ENCODE results near the gene PRDM16. TPM values are rescaled to one million over a fixed set of nuclear protein-coding genes. Genes with fewer than 3 reads are reported as not detected.

PRDM16 gene
- total RNA-seq, 1 experiment from 2014 or later = 1.6 TPM

- TF ChIP-seq, protein P1, sequence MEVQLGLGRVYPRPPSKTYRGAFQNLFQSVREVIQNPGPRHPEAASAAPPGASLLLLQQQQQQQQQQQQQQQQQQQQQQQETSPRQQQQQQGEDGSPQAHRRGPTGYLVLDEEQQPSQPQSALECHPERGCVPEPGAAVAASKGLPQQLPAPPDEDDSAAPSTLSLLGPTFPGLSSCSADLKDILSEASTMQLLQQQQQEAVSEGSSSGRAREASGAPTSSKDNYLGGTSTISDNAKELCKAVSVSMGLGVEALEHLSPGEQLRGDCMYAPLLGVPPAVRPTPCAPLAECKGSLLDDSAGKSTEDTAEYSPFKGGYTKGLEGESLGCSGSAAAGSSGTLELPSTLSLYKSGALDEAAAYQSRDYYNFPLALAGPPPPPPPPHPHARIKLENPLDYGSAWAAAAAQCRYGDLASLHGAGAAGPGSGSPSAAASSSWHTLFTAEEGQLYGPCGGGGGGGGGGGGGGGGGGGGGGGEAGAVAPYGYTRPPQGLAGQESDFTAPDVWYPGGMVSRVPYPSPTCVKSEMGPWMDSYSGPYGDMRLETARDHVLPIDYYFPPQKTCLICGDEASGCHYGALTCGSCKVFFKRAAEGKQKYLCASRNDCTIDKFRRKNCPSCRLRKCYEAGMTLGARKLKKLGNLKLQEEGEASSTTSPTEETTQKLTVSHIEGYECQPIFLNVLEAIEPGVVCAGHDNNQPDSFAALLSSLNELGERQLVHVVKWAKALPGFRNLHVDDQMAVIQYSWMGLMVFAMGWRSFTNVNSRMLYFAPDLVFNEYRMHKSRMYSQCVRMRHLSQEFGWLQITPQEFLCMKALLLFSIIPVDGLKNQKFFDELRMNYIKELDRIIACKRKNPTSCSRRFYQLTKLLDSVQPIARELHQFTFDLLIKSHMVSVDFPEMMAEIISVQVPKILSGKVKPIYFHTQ (CRISPR knock-in tag; IDR thresholded peaks at IDR 0.05) = no peak
- TF ChIP-seq TEAD1 (CRISPR knock-in tag; IDR thresholded peaks at IDR 0.05) = no peak
- TF ChIP-seq, protein P2, sequence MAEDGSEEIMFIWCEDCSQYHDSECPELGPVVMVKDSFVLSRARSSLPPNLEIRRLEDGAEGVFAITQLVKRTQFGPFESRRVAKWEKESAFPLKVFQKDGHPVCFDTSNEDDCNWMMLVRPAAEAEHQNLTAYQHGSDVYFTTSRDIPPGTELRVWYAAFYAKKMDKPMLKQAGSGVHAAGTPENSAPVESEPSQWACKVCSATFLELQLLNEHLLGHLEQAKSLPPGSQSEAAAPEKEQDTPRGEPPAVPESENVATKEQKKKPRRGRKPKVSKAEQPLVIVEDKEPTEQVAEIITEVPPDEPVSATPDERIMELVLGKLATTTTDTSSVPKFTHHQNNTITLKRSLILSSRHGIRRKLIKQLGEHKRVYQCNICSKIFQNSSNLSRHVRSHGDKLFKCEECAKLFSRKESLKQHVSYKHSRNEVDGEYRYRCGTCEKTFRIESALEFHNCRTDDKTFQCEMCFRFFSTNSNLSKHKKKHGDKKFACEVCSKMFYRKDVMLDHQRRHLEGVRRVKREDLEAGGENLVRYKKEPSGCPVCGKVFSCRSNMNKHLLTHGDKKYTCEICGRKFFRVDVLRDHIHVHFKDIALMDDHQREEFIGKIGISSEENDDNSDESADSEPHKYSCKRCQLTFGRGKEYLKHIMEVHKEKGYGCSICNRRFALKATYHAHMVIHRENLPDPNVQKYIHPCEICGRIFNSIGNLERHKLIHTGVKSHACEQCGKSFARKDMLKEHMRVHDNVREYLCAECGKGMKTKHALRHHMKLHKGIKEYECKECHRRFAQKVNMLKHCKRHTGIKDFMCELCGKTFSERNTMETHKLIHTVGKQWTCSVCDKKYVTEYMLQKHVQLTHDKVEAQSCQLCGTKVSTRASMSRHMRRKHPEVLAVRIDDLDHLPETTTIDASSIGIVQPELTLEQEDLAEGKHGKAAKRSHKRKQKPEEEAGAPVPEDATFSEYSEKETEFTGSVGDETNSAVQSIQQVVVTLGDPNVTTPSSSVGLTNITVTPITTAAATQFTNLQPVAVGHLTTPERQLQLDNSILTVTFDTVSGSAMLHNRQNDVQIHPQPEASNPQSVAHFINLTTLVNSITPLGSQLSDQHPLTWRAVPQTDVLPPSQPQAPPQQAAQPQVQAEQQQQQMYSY (CRISPR knock-in tag; IDR thresholded peaks at IDR 0.05) = no peak
Measured at GRCh38 chr1:3372317-3372716, 303.3 kb downstream of the PRDM16 start (continued).

GRCh38 chr1:3373175-3373574 lies 304.2 kb downstream of the PRDM16 start:
- Mint-ChIP-seq H3K4me1 (peaks cover 17% of the 10 kb centered on the region), H3K36me3 (no peaks in the 10 kb centered on the region), H3K9me3 (peaks cover 13% of the 10 kb centered on the region; the same call in 1 of the 2 replicates), H3K4me3 (no peak overlapping the region), H3K27me3 (ENCODE audit: low read depth) (no peaks in the 10 kb centered on the region), H3K27ac (no peak overlapping the region)
- no peak for DNase-seq (ENCODE audit: low spot score)
- TF ChIP-seq ZNF138 (CRISPR knock-in tag; conservative IDR thresholded peaks at IDR 0.05) (no peak), ELF4 (CRISPR knock-in tag; IDR thresholded peaks at IDR 0.05; ENCODE audit: low read depth) (no peak), NR2C2 (CRISPR knock-in tag; IDR thresholded peaks at IDR 0.05) (no peak), HMGA2 (CRISPR knock-in tag; IDR thresholded peaks at IDR 0.05) (no peak), OVOL2 (CRISPR knock-in tag; IDR thresholded peaks at IDR 0.05; ENCODE audit: borderline replicate concordance) (no peak), PREB (CRISPR knock-in tag; IDR thresholded peaks at IDR 0.05; ENCODE audit: borderline replicate concordance) (no peak), SMAD3 (CRISPR knock-in tag; IDR thresholded peaks at IDR 0.05; ENCODE audit: borderline replicate concordance) (no peak), ATF6 (CRISPR knock-in tag; IDR thresholded peaks at IDR 0.05) (no peak), TEAD4 (CRISPR knock-in tag; IDR thresholded peaks at IDR 0.05) (no peak), ZNF232 (CRISPR knock-in tag; IDR thresholded peaks at IDR 0.05) (no peak)
- TF ChIP-seq, protein P3, sequence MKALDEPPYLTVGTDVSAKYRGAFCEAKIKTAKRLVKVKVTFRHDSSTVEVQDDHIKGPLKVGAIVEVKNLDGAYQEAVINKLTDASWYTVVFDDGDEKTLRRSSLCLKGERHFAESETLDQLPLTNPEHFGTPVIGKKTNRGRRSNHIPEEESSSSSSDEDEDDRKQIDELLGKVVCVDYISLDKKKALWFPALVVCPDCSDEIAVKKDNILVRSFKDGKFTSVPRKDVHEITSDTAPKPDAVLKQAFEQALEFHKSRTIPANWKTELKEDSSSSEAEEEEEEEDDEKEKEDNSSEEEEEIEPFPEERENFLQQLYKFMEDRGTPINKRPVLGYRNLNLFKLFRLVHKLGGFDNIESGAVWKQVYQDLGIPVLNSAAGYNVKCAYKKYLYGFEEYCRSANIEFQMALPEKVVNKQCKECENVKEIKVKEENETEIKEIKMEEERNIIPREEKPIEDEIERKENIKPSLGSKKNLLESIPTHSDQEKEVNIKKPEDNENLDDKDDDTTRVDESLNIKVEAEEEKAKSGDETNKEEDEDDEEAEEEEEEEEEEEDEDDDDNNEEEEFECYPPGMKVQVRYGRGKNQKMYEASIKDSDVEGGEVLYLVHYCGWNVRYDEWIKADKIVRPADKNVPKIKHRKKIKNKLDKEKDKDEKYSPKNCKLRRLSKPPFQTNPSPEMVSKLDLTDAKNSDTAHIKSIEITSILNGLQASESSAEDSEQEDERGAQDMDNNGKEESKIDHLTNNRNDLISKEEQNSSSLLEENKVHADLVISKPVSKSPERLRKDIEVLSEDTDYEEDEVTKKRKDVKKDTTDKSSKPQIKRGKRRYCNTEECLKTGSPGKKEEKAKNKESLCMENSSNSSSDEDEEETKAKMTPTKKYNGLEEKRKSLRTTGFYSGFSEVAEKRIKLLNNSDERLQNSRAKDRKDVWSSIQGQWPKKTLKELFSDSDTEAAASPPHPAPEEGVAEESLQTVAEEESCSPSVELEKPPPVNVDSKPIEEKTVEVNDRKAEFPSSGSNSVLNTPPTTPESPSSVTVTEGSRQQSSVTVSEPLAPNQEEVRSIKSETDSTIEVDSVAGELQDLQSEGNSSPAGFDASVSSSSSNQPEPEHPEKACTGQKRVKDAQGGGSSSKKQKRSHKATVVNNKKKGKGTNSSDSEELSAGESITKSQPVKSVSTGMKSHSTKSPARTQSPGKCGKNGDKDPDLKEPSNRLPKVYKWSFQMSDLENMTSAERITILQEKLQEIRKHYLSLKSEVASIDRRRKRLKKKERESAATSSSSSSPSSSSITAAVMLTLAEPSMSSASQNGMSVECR (CRISPR knock-in tag; IDR thresholded peaks at IDR 0.05; ENCODE audit: borderline replicate concordance) = no peak
- TF ChIP-seq, protein P4, sequence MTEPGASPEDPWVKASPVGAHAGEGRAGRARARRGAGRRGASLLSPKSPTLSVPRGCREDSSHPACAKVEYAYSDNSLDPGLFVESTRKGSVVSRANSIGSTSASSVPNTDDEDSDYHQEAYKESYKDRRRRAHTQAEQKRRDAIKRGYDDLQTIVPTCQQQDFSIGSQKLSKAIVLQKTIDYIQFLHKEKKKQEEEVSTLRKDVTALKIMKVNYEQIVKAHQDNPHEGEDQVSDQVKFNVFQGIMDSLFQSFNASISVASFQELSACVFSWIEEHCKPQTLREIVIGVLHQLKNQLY (CRISPR knock-in tag; IDR thresholded peaks at IDR 0.05) = no peak
- TF ChIP-seq, protein P5, sequence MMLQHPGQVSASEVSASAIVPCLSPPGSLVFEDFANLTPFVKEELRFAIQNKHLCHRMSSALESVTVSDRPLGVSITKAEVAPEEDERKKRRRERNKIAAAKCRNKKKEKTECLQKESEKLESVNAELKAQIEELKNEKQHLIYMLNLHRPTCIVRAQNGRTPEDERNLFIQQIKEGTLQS (CRISPR knock-in tag; conservative IDR thresholded peaks at IDR 0.05) = no peak
- ChIA-PET CTCF (interaction anchor here (3.1 kb wide), 1 partner anchor 118 kb away, joined by 8 read pairs; no protein-coding TSS in a partner anchor), POLR2A (no interaction called here)
- no peak for ATAC-seq
